Activated T-cell treated with anti-CD3 and anti-CD28 coated beads, Interleukin-2, amount 50 U/mL, for 4 hours (primary cell): ENCODE results near the gene OSMR. TPM values are rescaled to one million over a fixed set of nuclear protein-coding genes. Genes with fewer than 3 reads are reported as not detected.

Source experiments
- ATAC-seq, 2 donors: fragments of 200-7000 bp; cut with Tn5 transposase; one replicate each; pipeline ENCODE4 v1.10.0; 2021
- DNase-seq: peaks from one replicate; pipeline ENCODE4 v3.0.0-alpha.2; 2020
- H3K27me3 Mint-ChIP-seq: one replicate; pipeline ENCODE4 v1.8.0; 2021; ENCODE audit warnings: low read depth, mixed read lengths
- H3K36me3 Mint-ChIP-seq: one replicate; pipeline ENCODE4 v1.8.0; 2022; ENCODE audit warnings: mixed read lengths; ENCODE audit not compliant: insufficient read depth
- H3K4me1 Mint-ChIP-seq: one replicate; pipeline ENCODE4 v1.8.0; 2021; ENCODE audit warnings: low read depth, mixed read lengths
- H3K4me3 Mint-ChIP-seq: one replicate; pipeline ENCODE4 v1.8.0; 2021; ENCODE audit warnings: mild to moderate bottlenecking, moderate library complexity, mixed read lengths
- H3K9me3 Mint-ChIP-seq: one replicate; pipeline ENCODE4 v1.8.0; 2021; ENCODE audit warnings: mixed read lengths
- total RNA-seq, 3 donors: library from RNA; stranded (reverse); gene quantifications; one replicate each; pipeline ENCODE4 v1.2.1, GENCODE V29; 2021

OSMR gene
- total RNA-seq, 3 donors from 2014 or later = 0.08 to 0.16 (median 0.15) TPM

- ATAC-seq (peak; percentile 43 to 46), DNase-seq (no peak)
- Mint-ChIP-seq H3K36me3 (peaks cover 1% of the 10 kb centered on the region), H3K9me3 (peaks cover 7% of the 10 kb centered on the region), H3K27me3 (peaks cover 44% of the 10 kb centered on the region), H3K4me1 (no peaks in the 10 kb centered on the region), H3K4me3 (no peak overlapping the region)
These were observed 26.2 kb downstream of the OSMR start for GRCh38 chr5:38871790-38872551.

- Mint-ChIP-seq H3K9me3 (peaks cover 7% of the 10 kb centered on the region), H3K27me3 (peaks cover 50% of the 10 kb centered on the region), H3K4me3 (no peak overlapping the region), H3K4me1 (no peaks in the 10 kb centered on the region), H3K36me3 (peaks cover 1% of the 10 kb centered on the region)
- DNase-seq (no peak), ATAC-seq (no peak)
These were observed 27.0 kb downstream of the OSMR start for GRCh38 chr5:38872826-38873225.

- ATAC-seq (no peak), DNase-seq (no peak)
- H3K4me1 Mint-ChIP-seq = no peaks in the 10 kb centered on the region
- H3K9me3 Mint-ChIP-seq = no peaks in the 10 kb centered on the region
- H3K36me3 Mint-ChIP-seq = no peaks in the 10 kb centered on the region
- H3K27me3 Mint-ChIP-seq = peaks cover 54% of the 10 kb centered on the region
- no peak overlapping the region for H3K4me3 Mint-ChIP-seq
These were observed 29.2 kb downstream of the OSMR start for GRCh38 chr5:38874948-38875456.

- ATAC-seq (no peak), DNase-seq (no peak)
- H3K36me3 Mint-ChIP-seq = no peaks in the 10 kb centered on the region
- H3K4me3 Mint-ChIP-seq = no peak overlapping the region
- no peaks in the 10 kb centered on the region for H3K9me3 Mint-ChIP-seq
- H3K4me1 Mint-ChIP-seq = no peaks in the 10 kb centered on the region
- peaks cover 34% of the 10 kb centered on the region for H3K27me3 Mint-ChIP-seq
These were observed 32.7 kb downstream of the OSMR start for GRCh38 chr5:38878391-38879077.

- Mint-ChIP-seq H3K27me3 (peaks cover 30% of the 10 kb centered on the region), H3K9me3 (no peaks in the 10 kb centered on the region), H3K4me1 (no peaks in the 10 kb centered on the region), H3K36me3 (no peaks in the 10 kb centered on the region), H3K4me3 (no peak overlapping the region)
- no peak for DNase-seq
- ATAC-seq = no peak
These were observed 33.3 kb downstream of the OSMR start for GRCh38 chr5:38879078-38879460.

- no peaks in the 10 kb centered on the region for H3K4me1 Mint-ChIP-seq
- H3K4me3 Mint-ChIP-seq = no peak overlapping the region
- ATAC-seq = no peak
- no peaks in the 10 kb centered on the region for H3K36me3 Mint-ChIP-seq
- H3K27me3 Mint-ChIP-seq = peaks cover 12% of the 10 kb centered on the region
- no peaks in the 10 kb centered on the region for H3K9me3 Mint-ChIP-seq
- no peak for DNase-seq
These were observed 38.0 kb downstream of the OSMR start for GRCh38 chr5:38883842-38884241.

DNA sequence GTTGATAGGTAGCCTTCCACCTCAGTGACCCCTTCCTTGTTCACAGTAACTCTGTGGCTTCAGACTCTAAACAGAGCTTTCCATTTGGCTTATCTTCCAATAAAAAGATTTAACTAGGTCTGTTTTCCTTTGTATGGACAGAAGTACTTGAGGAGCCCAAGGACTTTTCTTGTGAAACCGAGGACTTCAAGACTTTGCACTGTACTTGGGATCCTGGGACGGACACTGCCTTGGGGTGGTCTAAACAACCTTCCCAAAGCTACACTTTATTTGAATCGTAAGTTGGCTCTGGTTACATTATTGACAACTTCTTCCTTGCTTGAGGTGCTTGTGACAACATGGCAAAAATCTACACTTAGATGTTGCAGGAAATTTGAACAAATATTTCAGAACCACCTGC, 39.4 kb downstream of the OSMR start:
- H3K4me1 Mint-ChIP-seq = no peaks in the 10 kb centered on the region
- no peak overlapping the region for H3K4me3 Mint-ChIP-seq
- DNase-seq (no peak), ATAC-seq (no peak)
- H3K36me3 Mint-ChIP-seq = no peaks in the 10 kb centered on the region
- H3K27me3 Mint-ChIP-seq = peaks cover 9% of the 10 kb centered on the region
- H3K9me3 Mint-ChIP-seq = no peaks in the 10 kb centered on the region

DNA sequence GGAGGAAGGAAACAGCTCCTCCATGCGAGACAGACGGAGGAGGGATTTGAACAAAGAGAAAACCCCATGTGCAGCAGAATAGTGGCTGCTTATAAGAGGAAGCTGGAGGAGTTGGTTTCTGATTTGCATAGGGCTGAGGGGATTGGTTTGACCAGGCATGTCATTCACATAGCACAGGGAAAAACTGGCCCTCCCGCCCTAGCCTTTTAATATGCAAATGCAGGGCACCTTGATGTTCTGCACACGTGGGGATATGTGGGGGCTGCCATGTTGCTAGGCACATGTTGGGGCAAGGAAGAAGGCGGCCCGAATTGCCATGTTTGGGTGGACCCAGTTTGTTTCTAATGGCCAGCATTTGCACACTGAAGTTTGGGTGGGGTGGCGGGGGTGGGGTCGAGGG, 42.2 kb downstream of the OSMR start:
- H3K27me3 Mint-ChIP-seq = peaks cover 26% of the 10 kb centered on the region
- no peaks in the 10 kb centered on the region for H3K9me3 Mint-ChIP-seq
- H3K36me3 Mint-ChIP-seq = no peaks in the 10 kb centered on the region
- H3K4me1 Mint-ChIP-seq = no peaks in the 10 kb centered on the region
- ATAC-seq = no peak
- no peak overlapping the region for H3K4me3 Mint-ChIP-seq
- no peak for DNase-seq

- Mint-ChIP-seq H3K4me3 (no peak overlapping the region), H3K4me1 (no peaks in the 10 kb centered on the region)
- no peak for DNase-seq
These were observed 43.6 kb downstream of the OSMR start for GRCh38 chr5:38889424-38889823.

GRCh38 chr5:38891563-38891962, 45.8 kb downstream of the OSMR start:
- no peak for DNase-seq
- ATAC-seq = no peak
- H3K36me3 Mint-ChIP-seq = no peaks in the 10 kb centered on the region
- H3K27me3 Mint-ChIP-seq = peaks cover 26% of the 10 kb centered on the region
- H3K4me3 Mint-ChIP-seq = no peak overlapping the region
- H3K9me3 Mint-ChIP-seq = peaks cover 15% of the 10 kb centered on the region
- H3K4me1 Mint-ChIP-seq = no peaks in the 10 kb centered on the region

More at GRCh38 chr5:38889424-38889823, 43.6 kb downstream of the OSMR start:
- Mint-ChIP-seq H3K9me3 (peaks cover 5% of the 10 kb centered on the region), H3K27me3 (peaks cover 26% of the 10 kb centered on the region), H3K36me3 (no peaks in the 10 kb centered on the region)
- no peak for ATAC-seq

- H3K27me3 Mint-ChIP-seq = peaks cover 26% of the 10 kb centered on the region
These were observed 46.6 kb downstream of the OSMR start for GRCh38 chr5:38892363-38892762.

DNA sequence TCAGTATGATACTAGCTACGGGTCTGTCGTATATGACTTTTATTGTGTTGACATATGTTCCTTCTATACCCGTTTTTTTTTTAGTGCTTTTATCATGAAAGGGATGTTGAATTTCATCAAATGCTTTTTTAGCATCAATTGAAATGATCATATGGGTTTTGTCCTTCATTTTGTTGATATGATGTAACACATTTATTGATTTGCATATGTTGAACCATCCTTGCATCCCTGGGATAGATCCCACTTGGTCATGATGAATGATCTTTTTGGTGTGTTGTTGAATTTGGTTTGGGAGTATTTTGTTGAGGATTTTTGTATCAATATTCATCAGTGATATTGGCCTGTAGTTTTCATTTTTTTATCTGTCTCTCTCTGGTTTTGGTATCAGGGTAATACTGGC, 50.9 kb downstream of the OSMR start:
- no peaks in the 10 kb centered on the region for H3K4me1 Mint-ChIP-seq
- H3K27me3 Mint-ChIP-seq = peaks cover 19% of the 10 kb centered on the region
- ATAC-seq (no peak), DNase-seq (no peak)
- no peak overlapping the region for H3K4me3 Mint-ChIP-seq
- H3K9me3 Mint-ChIP-seq = peaks cover 20% of the 10 kb centered on the region
- H3K36me3 Mint-ChIP-seq = no peaks in the 10 kb centered on the region

More at GRCh38 chr5:38892363-38892762, 46.6 kb downstream of the OSMR start:
- no peak for DNase-seq
- ATAC-seq = no peak
- Mint-ChIP-seq H3K9me3 (peaks cover 20% of the 10 kb centered on the region), H3K36me3 (no peaks in the 10 kb centered on the region), H3K4me3 (no peak overlapping the region), H3K4me1 (no peaks in the 10 kb centered on the region)

GRCh38 chr5:38899936-38900335, 54.1 kb downstream of the OSMR start:
- DNase-seq = no peak
- Mint-ChIP-seq H3K27me3 (peaks cover 15% of the 10 kb centered on the region), H3K9me3 (peaks cover 17% of the 10 kb centered on the region), H3K36me3 (no peaks in the 10 kb centered on the region), H3K4me3 (no peak overlapping the region), H3K4me1 (no peaks in the 10 kb centered on the region)
- no peak for ATAC-seq

GRCh38 chr5:38905516-38905915, 59.7 kb downstream of the OSMR start:
- H3K36me3 Mint-ChIP-seq = no peaks in the 10 kb centered on the region

GRCh38 chr5:38906503-38906902, 60.7 kb downstream of the OSMR start:
- DNase-seq (no peak), ATAC-seq (no peak)
- no peaks in the 10 kb centered on the region for H3K4me1 Mint-ChIP-seq
- peaks cover 17% of the 10 kb centered on the region for H3K27me3 Mint-ChIP-seq
- peaks cover 19% of the 10 kb centered on the region for H3K9me3 Mint-ChIP-seq
- H3K36me3 Mint-ChIP-seq = no peaks in the 10 kb centered on the region
- no peak overlapping the region for H3K4me3 Mint-ChIP-seq

More at GRCh38 chr5:38905516-38905915, 59.7 kb downstream of the OSMR start:
- Mint-ChIP-seq H3K27me3 (peaks cover 17% of the 10 kb centered on the region), H3K4me1 (no peaks in the 10 kb centered on the region), H3K4me3 (no peak overlapping the region), H3K9me3 (peaks cover 19% of the 10 kb centered on the region)
- ATAC-seq = no peak
- DNase-seq = no peak
